Stimulated activated naive CD8-positive, alpha-beta T cell treated with anti-CD3 and anti-CD28 coated beads, Interleukin-15, Interleukin-2, amounts not matched to agents 100 U/mL and 50 U/mL, for 24 hours (primary cell): ENCODE measurements around the gene CYP3A4.
"Not testable (repeated sequence)": the region's sequence is repeated elsewhere in the genome, so short reads cannot be mapped to it uniquely, and the experiment has no call there.

Experiments used
- ATAC-seq: fragments of 150-1000 bp; cut with Tn5 transposase; one replicate; pipeline ENCODE4 v1.10.0; 2021
- DNase-seq: peaks from one replicate; pipeline ENCODE4 v3.0.0; 2021

Gene CYP3A4

DNA sequence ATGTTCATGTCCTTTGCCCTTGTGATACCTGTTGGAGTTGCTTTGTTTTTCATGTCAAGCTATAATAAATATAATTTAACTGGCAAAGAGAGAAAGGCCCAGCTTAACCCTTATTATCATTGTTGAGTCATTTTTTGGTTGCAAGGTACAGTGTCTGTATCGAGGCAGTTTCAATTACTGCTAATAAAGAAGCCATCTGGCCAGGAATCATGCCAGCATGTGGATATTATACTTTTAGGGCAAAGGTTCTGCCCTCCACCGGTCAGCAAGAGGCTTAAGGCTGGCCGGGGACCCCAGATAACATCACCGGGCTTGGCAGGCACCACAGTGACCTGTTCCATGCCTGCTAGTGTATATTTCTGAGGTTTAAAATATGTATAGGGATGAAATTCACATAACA lies 9.0 kb upstream of the CYP3A4 start:
- DNase-seq, result no peak
- ATAC-seq, result no peak

DNA sequence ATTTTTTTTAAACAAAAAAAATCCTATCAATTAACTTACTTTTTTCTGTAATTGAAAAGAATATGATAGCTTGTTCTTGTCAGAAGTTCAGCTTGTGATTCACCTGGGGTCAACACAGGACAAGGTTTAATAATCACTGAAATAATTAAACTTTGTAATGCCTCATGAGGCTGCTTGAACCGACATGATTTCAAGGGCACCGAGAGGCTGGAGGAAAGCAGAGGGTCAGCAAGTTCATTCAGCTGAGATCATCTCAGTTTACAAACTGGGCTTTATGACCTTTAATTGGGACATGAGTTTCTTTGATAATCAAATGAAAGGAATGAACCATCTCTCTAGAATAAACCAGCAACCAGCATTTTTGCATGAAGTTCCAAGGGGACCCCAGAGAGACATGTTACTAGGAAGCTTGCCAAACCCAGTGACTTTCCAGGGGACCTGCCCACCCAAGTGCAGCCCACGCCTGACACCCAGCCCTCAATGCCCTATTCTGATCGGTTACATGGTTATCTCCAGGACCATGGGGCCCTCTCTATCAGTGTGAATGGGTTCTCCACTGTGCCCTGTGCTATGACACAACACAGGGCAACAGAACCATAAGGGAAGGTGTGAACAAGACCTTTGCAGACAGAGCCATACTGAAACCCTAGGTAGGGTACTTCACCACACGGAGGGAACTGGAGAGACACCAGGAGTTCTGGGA lies 7.8 kb upstream of the CYP3A4 start:
- peak; percentile 57 for ATAC-seq
- DNase-seq, result no peak

DNA sequence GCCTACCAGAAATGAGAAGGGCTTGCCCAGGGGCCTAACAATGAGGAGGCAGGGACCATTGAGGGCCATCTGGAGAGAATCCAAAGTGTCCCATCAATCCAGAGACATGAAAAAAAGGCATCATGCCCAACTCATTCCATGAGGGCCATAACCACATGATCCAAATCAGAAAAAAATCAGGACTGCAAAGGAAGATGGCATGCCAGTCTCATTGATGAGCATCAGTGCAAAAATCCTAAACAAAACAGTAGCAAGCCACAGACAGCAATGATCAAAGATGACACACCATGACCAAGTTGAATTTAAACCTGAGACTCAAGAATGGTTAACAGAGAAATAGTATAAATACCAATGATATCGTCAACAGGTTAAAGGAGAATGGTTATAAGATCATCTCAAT lies 7.0 kb upstream of the CYP3A4 start:
- no peak for ATAC-seq
- no peak for DNase-seq

DNA sequence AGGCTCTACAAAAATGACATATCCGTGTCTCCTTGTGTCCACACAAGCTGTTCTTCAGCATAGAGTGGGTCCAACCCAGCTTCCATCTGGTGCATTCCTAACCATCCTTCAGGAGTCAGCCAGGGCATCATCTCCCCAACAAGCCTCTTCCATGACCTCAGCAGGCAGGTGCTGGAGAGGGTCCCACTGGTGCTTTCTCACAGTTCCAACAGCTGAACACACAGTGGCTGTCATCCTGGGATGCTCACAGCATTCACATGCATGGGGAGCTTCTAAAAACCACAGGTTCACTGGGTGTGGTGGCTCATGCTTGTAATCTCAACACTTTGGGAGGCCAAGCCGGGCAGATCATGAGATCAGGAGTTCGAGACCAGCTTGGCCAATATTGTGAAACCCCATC lies 6.4 kb upstream of the CYP3A4 start:
- no peak for DNase-seq
- ATAC-seq, result no peak

DNA sequence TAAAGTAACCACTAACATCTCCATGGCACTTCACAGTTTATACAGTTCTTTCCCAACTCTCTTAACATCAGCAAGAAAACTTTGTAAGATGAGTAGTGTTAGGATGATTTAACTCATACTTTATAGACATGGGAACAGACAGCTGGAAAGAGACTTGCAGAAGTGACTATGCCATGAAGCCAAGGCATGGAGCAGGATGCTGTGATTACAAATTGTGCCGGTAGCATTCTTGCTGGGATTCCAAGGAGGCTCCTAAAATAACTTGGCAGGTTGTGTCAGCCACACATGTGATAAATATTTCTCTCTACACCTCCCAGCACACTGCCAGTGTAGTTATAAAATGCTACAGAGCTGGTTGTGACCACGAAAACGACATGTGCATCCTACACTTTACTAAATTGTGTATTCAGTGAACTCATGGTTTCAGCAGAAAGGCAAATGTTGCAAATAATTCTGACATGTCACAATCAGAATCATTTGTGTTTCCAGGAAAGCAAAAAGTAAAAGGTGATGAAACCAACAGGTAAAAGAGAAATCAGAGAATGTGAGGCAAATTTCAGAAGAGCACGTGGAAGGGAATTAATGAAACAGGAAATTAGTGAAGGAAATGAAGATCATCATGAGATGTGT lies 5.6 kb upstream of the CYP3A4 start:
- no peak for DNase-seq
- ATAC-seq, result no peak

DNA sequence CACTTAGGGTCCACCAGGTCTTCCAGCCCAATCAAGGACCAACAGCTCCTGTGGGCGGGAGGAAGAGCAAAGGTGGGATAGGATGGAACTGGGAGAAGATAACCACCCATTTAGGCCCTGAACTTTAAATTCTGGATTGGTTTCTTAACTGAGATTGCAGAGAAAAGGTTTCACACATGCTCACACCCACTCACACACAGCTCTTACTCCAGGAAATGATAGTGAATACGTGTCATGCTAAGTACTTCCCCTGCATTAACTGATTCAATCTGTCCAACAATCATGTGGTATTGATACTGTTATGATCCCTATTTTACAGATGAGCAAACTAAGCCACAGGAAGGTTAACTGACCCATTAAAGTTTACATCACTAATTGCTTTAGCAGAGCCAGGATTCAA lies 4.6 kb upstream of the CYP3A4 start:
- ATAC-seq, result peak; percentile 90
- no peak for DNase-seq

DNA sequence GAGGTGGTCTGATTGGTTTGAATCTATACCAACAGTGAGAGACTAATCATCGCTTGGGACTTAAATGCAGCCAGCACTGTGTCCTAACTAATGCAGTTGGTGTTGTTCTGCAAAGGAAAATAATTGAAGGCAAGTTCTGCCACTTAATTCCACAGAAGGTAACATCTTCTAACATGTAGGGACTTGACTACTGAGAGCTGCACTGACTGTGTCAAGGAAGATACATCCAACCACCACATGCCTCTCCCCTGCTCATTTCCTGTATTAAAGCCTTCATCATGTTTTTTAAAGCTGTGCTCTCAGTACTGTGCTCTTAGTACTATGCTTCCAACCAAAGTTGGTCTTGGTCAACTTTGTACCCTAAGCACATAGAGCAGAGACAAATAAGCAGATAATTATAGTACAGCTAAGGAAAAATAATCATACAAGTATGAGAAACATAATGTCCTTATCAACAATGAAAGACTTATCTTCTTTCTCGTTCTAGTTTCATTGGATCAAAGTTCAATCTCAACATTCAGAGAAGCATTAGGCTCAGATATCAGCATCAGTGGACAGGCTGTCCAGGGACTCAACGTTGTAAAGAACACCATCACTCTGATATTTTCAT lies 2.8 kb upstream of the CYP3A4 start:
- ATAC-seq, result no peak
- no peak for DNase-seq

DNA sequence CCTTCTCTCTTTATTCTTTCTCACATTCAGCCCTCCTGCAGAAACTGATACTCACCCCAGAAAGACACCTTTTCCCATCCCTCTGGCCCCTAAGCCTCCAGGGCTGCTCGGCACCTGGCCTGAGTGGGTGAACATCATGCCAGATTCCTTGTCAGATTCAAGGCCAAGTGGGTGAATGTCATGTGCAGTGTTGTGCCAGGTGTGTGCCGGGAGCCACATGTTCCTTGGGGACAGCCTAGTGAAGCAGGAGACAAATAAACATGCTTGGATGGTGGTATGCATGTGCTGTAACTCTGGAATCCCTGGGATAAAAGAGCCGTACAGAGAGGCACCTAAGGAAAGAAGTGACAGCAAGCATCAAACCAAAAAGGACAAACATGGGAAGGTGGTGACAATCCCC lies 1.7 kb upstream of the CYP3A4 start:
- DNase-seq, ATAC-seq: not testable (repeated sequence)

DNA sequence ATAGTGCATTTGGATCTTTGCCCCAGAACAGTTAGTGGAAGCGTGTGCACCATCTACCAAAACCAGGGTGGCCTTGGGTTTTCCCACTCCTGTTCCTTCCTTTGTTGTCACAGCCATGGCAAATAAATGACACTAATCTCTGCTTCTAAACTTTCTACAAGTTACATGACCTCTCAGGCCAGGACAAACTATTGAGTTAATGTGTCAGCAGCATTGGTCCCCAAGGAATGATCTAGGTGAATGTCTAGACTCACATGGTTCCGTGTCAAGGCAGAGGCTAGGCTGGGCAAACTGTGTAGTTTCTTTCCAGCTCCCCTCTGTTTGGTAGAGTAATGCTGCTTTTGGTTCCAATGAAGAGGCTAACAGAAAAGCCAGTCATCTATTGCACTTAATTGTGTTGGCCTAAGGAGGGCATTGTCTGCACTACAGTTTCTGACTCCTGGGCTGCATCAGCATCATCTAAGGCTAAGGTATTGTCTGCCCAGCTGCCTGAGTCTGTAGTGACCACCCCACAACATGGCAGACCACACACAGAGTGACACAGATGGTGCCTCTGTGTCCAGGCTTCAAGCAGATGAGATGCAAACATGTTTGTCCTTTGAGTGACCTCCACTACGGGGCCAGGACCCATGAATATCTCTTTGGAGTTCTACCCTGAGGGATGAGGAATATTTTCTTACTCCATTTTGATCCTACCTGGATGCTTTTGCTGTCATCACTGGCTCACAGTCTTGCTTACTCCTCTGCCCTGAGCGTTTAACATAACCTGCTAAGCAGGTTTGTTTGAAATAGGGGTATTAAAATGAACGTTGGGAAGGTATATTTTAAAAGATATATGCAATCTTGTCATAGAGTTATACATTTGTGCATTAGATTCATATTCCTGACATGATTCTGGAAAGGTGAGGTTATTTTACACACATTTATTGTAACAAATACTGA lies 1.7 kb downstream of the CYP3A4 start:
- no peak for DNase-seq
- no peak for ATAC-seq

DNA sequence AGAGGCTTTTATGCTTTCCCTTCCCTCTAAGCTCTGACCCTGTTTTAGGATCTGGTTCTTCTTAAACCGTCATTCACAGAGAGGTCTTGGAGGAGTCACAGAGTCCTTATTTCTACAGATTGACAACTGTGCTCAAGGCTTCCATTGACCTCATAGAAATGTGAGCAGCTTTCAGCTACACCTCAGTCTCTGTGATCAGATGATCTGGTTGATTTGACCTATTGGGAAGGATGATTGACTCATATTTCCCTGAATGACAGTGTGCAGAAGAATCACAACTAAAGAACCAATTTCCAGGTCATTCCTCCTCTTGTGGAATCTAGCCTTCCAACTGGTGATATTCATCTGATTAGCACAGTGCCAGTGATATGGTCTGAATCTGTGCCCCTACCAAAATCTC lies 3.4 kb downstream of the CYP3A4 start:
- peak; percentile 59 for ATAC-seq
- DNase-seq, result no peak

DNA sequence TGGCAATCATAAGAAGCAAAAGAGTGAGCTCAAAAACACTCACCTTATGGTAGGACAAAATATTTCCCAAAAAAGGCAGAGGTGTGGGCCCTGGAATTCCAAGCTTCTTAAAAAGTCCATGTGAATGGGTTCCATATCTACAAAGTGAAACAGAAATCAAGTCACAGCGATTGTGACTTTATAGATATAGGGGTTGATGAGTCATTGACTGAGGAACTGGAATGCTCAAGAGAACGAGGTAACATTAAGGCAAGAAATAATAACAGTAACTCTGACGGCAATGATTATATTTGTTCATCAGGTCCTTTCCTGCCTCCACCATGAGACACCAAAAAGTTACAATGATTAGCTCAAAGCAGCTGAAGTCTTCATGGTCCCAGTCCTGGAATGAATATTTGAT lies 4.0 kb downstream of the CYP3A4 start:
- DNase-seq (no peak), ATAC-seq (no peak)

DNA sequence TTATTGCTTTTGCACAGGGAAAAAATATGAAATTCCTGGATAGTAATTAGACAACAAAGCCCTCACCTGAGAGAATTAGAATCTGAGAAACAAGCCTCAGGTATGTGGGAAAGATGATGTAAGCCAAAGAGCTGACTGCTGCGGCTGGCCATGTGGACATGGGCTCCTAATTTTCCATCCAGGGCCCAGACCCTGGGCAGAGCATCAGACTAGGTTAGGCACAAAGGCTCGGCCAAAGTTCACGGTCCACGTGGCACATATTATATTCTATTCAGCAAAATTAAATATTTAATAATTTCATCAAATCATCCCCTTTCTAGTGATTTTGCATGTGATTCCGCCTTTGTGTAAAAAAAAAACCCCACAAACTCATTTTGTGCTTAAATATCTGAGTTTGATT lies 5.1 kb downstream of the CYP3A4 start:
- no peak for DNase-seq
- ATAC-seq, result no peak

DNA sequence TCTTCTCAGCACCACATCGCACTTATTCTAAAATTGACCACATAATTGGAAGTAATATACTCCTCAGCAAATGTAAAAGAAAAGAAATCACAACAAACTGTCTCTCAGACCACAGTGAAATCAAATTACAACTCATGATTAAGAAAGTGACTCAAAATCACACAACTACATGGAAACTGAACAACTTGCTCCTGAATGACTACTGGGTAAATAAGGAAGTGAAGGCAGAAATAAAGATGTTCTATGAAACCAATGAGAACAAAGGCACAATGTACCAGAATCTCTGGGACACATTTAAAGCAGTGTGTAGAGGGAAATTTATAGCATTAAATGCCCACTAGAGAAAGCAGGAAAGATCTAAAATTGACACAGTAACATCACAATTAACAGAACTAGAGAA lies 10.6 kb downstream of the CYP3A4 start:
- not testable (repeated sequence) for DNase-seq, ATAC-seq

DNA sequence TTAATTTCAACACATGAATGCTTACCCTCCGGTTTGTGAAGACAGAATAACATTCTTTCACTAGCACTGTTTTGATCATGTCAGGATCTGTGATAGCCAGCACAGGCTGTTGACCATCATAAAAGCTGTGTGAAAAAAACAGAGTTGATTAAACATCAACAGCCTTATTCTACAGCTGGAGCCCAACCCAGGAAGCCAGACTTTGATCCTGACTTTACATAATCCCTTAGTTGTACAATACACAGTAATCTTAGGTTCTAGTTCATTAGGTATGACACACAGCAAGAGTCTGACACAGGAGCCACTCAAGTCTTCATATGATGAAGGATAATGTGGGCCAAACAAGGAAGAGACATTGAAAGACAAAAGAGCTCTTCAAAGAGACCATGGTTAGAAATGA lies 11.4 kb downstream of the CYP3A4 start:
- DNase-seq, result no peak
- no peak for ATAC-seq

DNA sequence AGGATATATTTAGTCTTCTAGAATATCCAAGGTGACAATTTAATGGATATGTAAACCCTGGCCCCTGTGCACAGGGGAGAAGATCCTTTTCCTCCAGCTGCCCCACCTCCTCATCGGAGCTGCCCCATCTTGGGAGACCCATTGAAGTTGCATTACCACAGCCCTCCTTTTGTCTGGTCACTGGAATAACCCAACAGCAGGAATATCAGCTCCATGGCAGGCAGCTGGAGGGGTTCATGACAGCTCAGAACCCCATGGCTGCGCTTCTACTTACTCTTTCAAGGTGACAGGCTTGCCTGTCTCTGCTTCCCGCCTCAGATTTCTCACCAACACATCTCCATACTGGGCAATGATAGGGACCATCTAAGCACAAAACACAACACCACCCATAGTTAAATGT lies 14.5 kb downstream of the CYP3A4 start:
- not testable (repeated sequence) for DNase-seq, ATAC-seq

DNA sequence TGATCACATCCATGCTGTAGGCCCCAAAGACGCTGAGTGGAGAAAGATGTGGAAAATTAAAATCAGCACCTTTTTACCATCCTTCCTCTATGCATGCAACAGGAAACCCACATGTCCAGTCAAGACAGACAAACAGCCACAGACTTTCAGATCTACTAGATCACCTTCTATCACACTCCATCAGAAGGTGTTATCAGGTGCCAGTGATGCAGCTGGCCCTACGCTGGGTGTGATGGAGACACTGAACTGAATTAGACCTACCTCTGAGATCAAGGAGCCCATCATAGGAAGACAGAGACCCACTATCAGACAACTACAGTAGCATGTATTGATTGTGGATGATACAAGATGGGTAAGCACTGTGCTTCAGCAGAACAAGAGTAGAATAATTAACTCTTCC lies 15.5 kb downstream of the CYP3A4 start:
- DNase-seq, result no peak
- ATAC-seq, result no peak

DNA sequence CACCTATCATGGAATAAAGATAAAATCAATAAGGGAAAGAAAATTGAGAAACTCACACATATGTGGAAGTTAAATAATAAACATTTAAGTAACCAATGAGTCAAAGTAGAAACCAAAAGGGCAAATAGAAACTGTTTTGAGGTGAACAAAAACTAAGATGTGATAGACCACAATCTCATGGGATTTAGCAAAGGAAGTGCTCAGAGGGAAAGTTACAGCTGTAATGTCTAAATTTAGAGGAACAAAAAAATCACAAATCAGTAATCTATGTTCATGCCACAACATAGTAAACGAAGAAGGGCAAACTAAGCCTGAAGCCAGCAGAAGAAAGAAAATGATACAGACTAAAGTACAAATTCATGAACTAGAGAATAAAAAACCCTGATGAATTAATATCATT lies 16.3 kb downstream of the CYP3A4 start:
- ATAC-seq (no peak), DNase-seq (no peak)

DNA sequence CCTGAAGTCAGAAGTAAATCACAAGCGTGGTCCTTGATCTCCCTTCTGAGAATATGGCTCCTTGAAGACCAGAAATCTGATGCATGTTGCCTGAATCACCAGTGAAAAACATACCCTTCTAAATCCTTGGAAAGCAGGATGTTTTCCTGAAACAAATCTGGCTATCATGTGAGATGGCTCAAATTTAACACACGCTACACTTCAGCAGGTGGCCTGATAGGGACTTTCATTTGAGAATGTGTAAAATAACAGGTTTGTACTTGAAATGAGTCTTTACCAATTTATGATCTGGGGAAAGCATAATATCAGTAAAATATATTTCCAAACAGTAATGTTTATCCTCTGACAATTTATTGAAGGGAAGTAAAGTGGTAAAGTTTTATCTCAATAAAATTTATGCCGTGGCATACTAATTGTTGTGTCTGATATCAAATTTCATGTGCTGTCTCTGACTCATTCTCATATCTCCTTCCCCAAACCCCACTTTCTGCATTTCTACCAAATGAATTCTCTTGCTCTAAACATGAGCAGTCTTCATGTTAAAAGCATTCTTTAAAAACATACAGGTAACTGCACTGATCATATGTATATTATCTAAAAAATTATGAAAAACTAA lies 17.4 kb downstream of the CYP3A4 start:
- ATAC-seq, result no peak
- DNase-seq, result no peak

DNA sequence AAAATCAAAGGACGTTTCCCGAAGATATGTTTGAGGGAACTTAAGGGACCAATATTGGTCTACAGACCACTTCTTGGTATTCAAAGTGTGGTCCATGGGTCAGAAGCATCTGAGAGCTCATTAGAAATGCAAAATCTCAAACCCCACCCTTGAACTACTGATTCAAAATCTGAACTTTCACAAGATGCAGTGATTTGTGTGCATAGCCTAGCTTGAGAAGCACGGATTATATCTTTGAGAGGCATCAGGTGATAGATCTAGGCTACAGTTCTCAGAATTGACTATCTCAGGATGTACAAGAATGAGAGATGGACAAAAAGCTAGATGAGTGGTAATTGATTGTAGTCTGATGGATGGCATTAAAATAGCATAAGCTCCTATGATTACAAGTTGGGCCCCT lies 19.5 kb downstream of the CYP3A4 start:
- DNase-seq, result no peak
- ATAC-seq, result no peak

DNA sequence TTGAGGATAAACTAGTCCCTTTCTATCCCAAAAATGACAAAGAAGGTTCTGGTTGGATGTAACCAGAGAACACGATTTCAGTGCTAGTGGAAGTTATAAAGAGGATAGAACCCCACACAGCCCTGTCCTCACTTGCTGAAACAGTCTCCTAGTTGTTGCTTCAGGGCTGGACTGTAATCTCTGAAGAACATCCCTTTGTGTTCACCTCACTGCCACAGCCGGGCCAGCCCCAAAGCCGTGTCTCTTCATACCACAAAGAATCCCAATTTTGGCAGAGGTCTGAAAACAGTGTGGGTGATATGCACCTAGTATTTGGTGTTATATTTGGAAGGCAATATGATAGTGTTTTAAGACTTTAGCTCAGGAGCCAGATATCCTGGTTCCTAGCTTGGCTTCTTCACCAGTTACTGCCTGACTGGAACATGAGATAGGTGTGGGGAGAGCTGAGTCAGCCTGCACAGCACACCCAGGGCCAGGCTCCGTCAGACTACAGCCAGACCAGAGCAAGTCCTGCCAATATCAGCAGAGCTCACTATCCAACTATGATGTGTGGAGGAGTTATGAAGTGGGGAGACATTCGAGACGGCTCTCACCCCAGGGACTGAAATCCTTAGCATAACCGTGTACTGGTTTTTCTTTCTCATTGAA lies 21.2 kb downstream of the CYP3A4 start:
- no peak for ATAC-seq
- no peak for DNase-seq

DNA sequence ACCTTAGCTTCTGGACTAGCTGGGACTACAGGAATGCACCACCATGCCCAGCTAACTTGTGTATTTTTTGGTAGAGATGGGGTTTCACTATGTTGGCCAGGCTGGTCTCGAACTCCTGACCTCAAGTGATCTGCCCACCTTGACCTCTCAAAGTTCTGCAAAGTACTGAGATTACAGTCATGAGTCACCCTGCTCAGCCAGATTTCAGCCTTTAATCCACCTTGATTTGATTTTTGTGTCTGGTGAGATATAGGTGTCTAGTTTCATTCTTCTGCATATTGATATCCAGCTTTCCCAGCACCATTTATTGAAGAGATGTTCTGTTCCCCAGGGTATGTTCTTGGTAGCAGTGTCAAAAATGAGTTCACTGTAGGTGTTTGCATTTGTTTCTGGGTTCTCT lies 28.9 kb downstream of the CYP3A4 start:
- DNase-seq (no peak), ATAC-seq (no peak)

DNA sequence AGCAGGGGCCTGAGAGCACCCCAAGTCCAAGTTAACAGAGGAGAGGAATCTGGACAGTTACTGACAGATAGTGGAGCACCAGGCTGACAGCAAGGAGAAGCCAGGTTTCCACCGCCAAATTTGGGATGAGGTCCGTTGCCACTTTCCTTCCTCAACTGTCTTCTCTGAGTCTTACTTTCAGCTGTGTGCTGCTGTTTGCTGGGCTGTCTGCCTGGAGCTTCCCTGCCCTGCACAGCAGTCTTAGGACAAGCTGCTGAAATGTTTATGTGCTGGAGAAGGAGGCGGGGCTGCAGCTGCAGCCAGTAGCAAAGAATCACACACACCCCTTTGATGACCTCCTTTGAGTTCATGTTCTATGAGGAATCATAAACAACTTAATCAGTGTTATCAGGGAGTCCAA lies 31.6 kb downstream of the CYP3A4 start:
- no peak for ATAC-seq
- no peak for DNase-seq
